ENCODE data around the gene PRAC1. TPM values are rescaled to one million over a fixed set of nuclear protein-coding genes. Genes with fewer than 3 reads are reported as not detected.

PRAC1 gene
- total RNA-seq: not detected

GRCh38 chr17:48722201-48722907 lies at the start of gene PRAC1:
Gene PRAC1 (minus strand): TSS chr17:48722518. CDS start chr17:48722392, 126 bp downstream.
- H3K36me3 ChIP-seq: no peaks in the 10 kb centered on the region
- no peak within 1 kb of the TSS for H3K4me3 ChIP-seq
- no peak for DNase-seq
- intact Hi-C loops (cut with DNase I; ENCODE audit: low total_unique reads): loop anchor here (5.0 kb wide), 1 partner anchor 160 kb away; no protein-coding TSS in a partner anchor
- H3K4me1 ChIP-seq: no peaks in the 10 kb centered on the region
- no peak for TF ChIP-seq CTCF (IDR thresholded peaks at IDR 0.05)
- TF ChIP-seq POLR2A (IDR thresholded peaks at IDR 0.05): no peak
- no peak within 1 kb of the TSS for H3K27ac ChIP-seq
- no peaks in the 10 kb centered on the region for H3K9me3 ChIP-seq
- H3K27me3 ChIP-seq: peaks cover 46 to 97% of the 10 kb centered on the region in 2 donors

- intact Hi-C loops (cut with DNase I; ENCODE audit: low total_unique reads): no loop called here
- no peaks in the 10 kb centered on the region for H3K36me3 ChIP-seq
- no peaks in the 10 kb centered on the region for H3K9me3 ChIP-seq
- no peak for DNase-seq
- peaks cover 0 to 5% of the 10 kb centered on the region in 2 donors for H3K27me3 ChIP-seq
- no peak overlapping the region for H3K27ac ChIP-seq
- H3K4me3 ChIP-seq: no peak overlapping the region
- no peak for TF ChIP-seq CTCF (IDR thresholded peaks at IDR 0.05)
- TF ChIP-seq POLR2A (IDR thresholded peaks at IDR 0.05): no peak
- H3K4me1 ChIP-seq: no peaks in the 10 kb centered on the region
Observed at GRCh38 chr17:48770954-48771353, 48.6 kb upstream of the PRAC1 start.

GRCh38 chr17:48769009-48769675 lies 46.8 kb upstream of the PRAC1 start:
- H3K27me3 ChIP-seq: peaks cover 0 to 5% of the 10 kb centered on the region in 2 donors
- no peaks in the 10 kb centered on the region for H3K4me1 ChIP-seq
- intact Hi-C loops (cut with DNase I; ENCODE audit: low total_unique reads): no loop called here
- no peak overlapping the region for H3K4me3 ChIP-seq
- no peaks in the 10 kb centered on the region for H3K9me3 ChIP-seq
- TF ChIP-seq CTCF (IDR thresholded peaks at IDR 0.05): no peak
- no peak for TF ChIP-seq POLR2A (IDR thresholded peaks at IDR 0.05)
- DNase-seq: no peak
- no peak overlapping the region for H3K27ac ChIP-seq
- H3K36me3 ChIP-seq: no peaks in the 10 kb centered on the region

- DNase-seq: no peak
- H3K9me3 ChIP-seq: no peaks in the 10 kb centered on the region
Observed at GRCh38 chr17:48767263-48767774, 45.0 kb upstream of the PRAC1 start.

More at GRCh38 chr17:48767263-48767774, 45.0 kb upstream of the PRAC1 start:
- intact Hi-C loops (cut with DNase I; ENCODE audit: low total_unique reads): no loop called here
- no peak overlapping the region for H3K27ac ChIP-seq
- H3K27me3 ChIP-seq: peaks cover 0 to 5% of the 10 kb centered on the region in 2 donors
- H3K4me3 ChIP-seq: no peak overlapping the region
- no peak for TF ChIP-seq POLR2A (IDR thresholded peaks at IDR 0.05)
- TF ChIP-seq CTCF (IDR thresholded peaks at IDR 0.05): no peak
- no peaks in the 10 kb centered on the region for H3K4me1 ChIP-seq
- no peaks in the 10 kb centered on the region for H3K36me3 ChIP-seq
